Omental fat pad (tissue), 4 donors: Measurements from ENCODE around the gene EPS8L1. TPM values are rescaled to one million over a fixed set of nuclear protein-coding genes. Genes with fewer than 3 reads are reported as not detected.

ENCODE experiments used
- ATAC-seq: fragments of 150-250 bp; one replicate; pipeline ENCODE4 v1.9.1; 2016; ENCODE audit warnings: mild to moderate bottlenecking, moderate library complexity; ENCODE audit not compliant: low FRiP score
- DNase-seq: peaks from one replicate; pipeline ENCODE4 v3.0.0-alpha.2; 2019; ENCODE audit warnings: low spot score
- CTCF ChIP-seq, 3 donors: fragments of 450-650 bp; IDR thresholded peaks; one replicate each; pipeline ENCODE4 v1.5.1; 2016 to 2017; ENCODE audit warnings: antibody characterized with exemption in 3 of 3, mild to moderate bottlenecking in 3 of 3, moderate library complexity in 2 of 3
- small RNA-seq: library from RNA; depleted of rRNA; stranded (forward); fragments of <200 nt; gene quantifications from one replicate; pipeline ENCODE3, GENCODE V24; 2016
- total RNA-seq, 4 donors: library from RNA; depleted of rRNA; stranded (reverse); fragments of >200 nt; gene quantifications; one replicate each; pipeline ENCODE4 v1.1.0, GENCODE V29; 2016

The EPS8L1 gene
- total RNA-seq, 4 donors from 2014 or later: 0.95 to 41.7 (median 15.5) TPM

DNA sequence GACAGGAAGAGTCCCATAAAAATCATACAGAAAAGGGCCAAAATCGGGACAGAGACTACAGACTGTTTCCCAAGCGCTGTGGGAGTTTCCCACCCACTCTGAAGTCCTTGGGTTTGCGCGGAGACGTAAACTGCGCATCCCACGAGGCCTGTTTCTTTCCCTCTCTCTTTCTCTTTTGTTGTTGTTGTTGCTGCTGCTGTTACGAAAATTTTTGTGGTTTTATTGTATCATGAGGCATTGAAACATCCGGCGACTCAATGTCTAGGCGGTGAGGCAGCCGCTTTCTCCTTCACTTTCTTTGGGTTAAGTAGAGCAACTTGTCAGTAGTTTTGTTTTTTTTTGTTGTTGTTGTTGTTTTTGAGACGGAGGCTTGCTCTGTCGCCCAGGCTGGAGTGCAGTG is 43.4 kb downstream of the EPS8L1 start:
- no peak for ATAC-seq
- no peak for TF ChIP-seq CTCF (IDR thresholded peaks at IDR 0.05)
- no peak for DNase-seq

DNA sequence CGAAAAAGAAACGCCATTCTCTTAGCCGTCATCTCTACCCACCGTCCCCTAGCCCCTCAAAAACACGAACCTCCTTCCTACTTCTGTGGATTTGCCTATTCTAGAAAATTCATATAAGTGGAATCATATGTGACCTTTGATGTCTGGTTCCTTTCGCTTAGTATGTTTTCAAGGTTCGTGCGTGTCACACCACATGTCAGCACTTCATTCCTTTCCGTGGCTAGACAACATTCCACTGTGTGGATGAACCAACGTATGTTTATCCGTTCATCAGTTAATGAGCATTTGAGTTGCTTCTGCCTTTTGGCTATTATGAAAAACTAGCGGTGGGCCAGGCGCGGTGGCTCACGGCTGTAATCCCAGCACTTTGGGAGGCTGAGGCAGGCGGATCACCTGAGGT is 55.8 kb downstream of the EPS8L1 start:
- TF ChIP-seq CTCF (IDR thresholded peaks at IDR 0.05): no peak
- DNase-seq (no peak), ATAC-seq (no peak)

GRCh38 chr19:55132453-55133129 is 56.9 kb downstream of the EPS8L1 start:
- no peak for DNase-seq
- no peak for ATAC-seq
- TF ChIP-seq CTCF (IDR thresholded peaks at IDR 0.05): no peak

GRCh38 chr19:55133639-55134444 is 58.2 kb downstream of the EPS8L1 start:
- TF ChIP-seq CTCF (IDR thresholded peaks at IDR 0.05): no peak
- DNase-seq: no peak

DNA sequence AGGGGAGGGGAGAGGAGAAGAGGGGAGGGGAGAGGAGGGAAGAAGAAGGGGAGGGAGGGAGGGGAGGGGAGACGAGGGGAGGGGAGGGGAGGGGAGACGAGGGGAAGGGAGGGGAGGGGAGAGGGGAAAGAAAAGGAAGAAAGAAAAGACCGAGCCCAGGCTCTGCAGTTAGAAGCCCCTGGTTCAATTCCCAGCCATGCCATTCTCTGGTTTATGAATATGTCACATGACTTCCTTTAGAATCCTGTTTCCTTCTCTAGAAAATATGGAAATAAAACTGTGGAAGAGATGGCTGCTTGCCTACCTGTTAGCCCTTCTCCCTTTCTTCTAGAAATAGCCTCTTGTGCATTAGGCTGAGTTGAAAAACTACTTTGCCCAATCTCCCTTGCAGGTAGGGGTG is 59.1 kb downstream of the EPS8L1 start:
- ATAC-seq: no peak
- no peak for TF ChIP-seq CTCF (IDR thresholded peaks at IDR 0.05)
- DNase-seq: no peak

More at GRCh38 chr19:55133639-55134444, 58.2 kb downstream of the EPS8L1 start:
- ATAC-seq: no peak

DNA sequence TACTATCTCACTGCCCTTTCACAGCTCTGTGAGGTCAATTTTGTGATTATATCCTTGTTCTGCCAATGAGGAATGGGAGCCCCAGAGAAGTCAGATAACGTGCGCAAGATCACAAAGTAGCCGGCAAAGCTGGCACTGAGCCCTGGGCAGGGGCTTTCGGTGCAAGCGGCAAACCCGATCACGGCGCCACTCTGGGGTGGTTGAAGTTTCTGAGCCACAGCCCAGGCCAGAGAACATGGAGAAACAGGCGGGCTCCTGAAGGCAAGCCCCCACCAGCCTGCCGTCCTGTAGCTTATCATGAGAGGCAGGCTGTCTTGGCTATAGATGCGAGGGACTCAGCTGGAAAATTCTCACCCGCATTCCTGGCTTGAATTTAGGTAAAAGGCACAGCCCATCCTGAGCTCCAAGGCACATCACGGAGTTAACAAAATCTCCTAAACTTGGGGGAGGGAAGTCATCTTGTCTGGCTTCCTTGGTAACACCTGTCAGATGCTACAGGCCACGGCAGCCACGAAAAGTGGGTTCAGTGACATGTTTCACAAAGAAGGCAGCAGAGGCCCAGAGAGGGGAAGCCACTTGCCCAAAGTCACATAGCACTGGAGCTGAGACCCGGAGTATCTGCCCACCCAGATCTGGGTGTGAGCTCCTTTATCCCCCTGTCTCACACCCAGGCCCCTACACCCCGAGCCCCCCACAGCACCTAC is 60.9 kb downstream of the EPS8L1 start:
- DNase-seq (no peak), ATAC-seq (no peak)
- TF ChIP-seq CTCF (IDR thresholded peaks at IDR 0.05): no peak

Small RNA genes within 50 kb of the gene (small RNA-seq; reads per million reads assigned to genes)
- gene MIR7975: not detected

Other genes with a start within 250 kb of the EPS8L1 start
- not detected for gene KIR2DS4, start 243.2 kb upstream of the EPS8L1 start, total RNA-seq
- under 1 TPM in 2 of 4 donors, not detected in 2; 0.36 to 0.38 TPM for gene KIR3DL2, start 225.4 kb upstream of the EPS8L1 start, total RNA-seq
- 10 to 100 TPM in 1 of 4 donors, 1 to 10 TPM in 3; 5.5 to 11.2 (median 7.0) TPM for gene FCAR, start 201.6 kb upstream of the EPS8L1 start, total RNA-seq
- 1 to 10 TPM in 1 of 4 donors, under 1 TPM in 1, not detected in 2; 0.72 to 2.3 TPM for gene NCR1, start 169.7 kb upstream of the EPS8L1 start, total RNA-seq
- gene NLRP7, start 128.3 kb upstream of the EPS8L1 start, total RNA-seq: not detected
- gene NLRP2, start 109.5 kb upstream of the EPS8L1 start, total RNA-seq: 1 to 10 TPM in 2 of 4 donors, not detected in 2; 2.4 TPM
- under 1 TPM in 1 of 4 donors, not detected in 3; 0.56 TPM for gene GP6, start 37.6 kb upstream of the EPS8L1 start, total RNA-seq
- 10 to 100 TPM in 2 of 4 donors, 1 to 10 TPM in 2; 8.2 to 14.1 (median 10.8) TPM for gene RDH13, start 12.7 kb upstream of the EPS8L1 start, total RNA-seq
- gene PPP1R12C, start 41.8 kb downstream of the EPS8L1 start, total RNA-seq: 100 to 1,000 TPM in 2 of 4 donors, 10 to 100 TPM in 2; 59.9 to 127 (median 107) TPM
- gene TNNT1, start 73.3 kb downstream of the EPS8L1 start, total RNA-seq: 1 to 10 TPM in 3 of 4 donors, not detected in 1; 1.9 to 7.2 (median 4.3) TPM
- not detected for gene TNNI3, start 81.9 kb downstream of the EPS8L1 start, total RNA-seq
- under 1 TPM in 2 of 4 donors, not detected in 2; 0.65 to 0.69 TPM for gene DNAAF3, start 90.7 kb downstream of the EPS8L1 start, total RNA-seq
- under 1 TPM in 1 of 4 donors, not detected in 3; 0.28 TPM for gene SYT5, start 104.4 kb downstream of the EPS8L1 start, total RNA-seq
- gene PTPRH, start 133.6 kb downstream of the EPS8L1 start, total RNA-seq: 1 to 10 TPM; 1.4 to 9.8 (median 5.5) TPM
- 1 to 10 TPM in 3 of 4 donors, under 1 TPM in 1; 0.65 to 3.5 (median 2.5) TPM for gene TMEM86B, start 152.9 kb downstream of the EPS8L1 start, total RNA-seq
- gene PPP6R1, start 183.1 kb downstream of the EPS8L1 start, total RNA-seq: 10 to 100 TPM; 27.8 to 43.6 (median 35.5) TPM
- 10 to 100 TPM; 19.5 to 25.9 (median 21.2) TPM for gene HSPBP1, start 204.2 kb downstream of the EPS8L1 start, total RNA-seq
- gene BRSK1, start 208.1 kb downstream of the EPS8L1 start, total RNA-seq: 1 to 10 TPM in 1 of 4 donors, under 1 TPM in 1, not detected in 2; 0.19 to 2.1 TPM
- 10 to 100 TPM in 2 of 4 donors, 1 to 10 TPM in 2; 5.6 to 26.7 (median 16.6) TPM for gene TMEM150B, start 249.5 kb downstream of the EPS8L1 start, total RNA-seq